ENCODE results near the gene REEP6. TPM values are rescaled to one million over a fixed set of nuclear protein-coding genes. Genes with fewer than 3 reads are reported as not detected.
A peak's percentile ranks its signal among the peaks of the same experiment; 100 is the strongest.

Gene REEP6
- polyA plus RNA-seq, 3 donors = 0.51 to 1.8 (median 0.81) TPM

DNA sequence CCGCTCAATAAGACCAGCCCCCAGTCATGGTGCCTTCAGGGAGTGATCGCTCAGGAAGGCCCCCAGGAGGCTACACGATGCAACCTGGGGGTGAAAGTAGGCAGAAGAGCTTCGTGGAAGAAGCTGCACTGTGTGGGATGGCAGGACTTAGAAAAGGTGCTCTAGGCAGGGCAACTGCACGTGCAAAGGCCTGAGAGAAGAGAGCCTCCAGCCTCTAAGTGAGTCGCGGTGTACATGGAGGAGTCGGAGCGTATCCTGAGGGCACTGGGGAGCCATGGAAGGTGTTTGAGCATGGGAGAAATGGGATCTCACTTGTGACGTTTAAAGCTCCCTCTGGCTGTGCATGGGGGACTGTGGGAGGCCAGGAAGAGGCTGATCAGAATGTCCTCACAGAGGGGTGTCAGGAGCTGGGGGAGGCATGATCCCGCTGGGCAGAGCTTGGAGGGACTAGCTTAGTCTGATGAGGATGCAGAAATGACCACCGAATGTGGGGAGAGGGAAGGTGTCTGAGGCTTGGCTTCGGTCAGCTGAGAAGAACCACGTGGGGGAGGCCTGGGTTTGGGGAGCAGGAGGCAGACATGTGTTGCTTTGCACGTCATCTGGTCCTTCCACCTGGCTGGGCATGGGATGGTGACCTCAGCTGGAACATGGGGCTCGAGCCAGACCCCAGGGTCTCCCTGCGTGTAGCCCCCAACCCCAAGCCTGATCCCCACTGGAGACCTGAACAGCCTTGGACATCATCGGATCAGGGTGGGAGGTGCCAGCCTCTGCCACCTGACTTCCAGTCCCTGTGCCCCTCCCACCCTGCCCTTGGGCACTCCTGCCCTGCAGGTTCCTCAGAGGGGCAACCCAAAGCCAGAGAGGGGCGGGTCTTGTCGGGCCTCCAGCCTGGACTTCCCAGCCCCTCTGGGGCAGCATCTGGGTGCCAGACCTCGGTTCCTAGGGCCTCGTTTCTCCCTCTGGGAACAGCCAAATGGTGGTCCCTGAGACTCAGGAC lies 39.9 kb upstream of the REEP6 start:
- Histone ChIP-seq H3K4me1 (ENCODE audit: control insufficient read depth in 1 of 2, insufficient read depth in 2 of 2, low read length in 2 of 2) (peaks cover 15 to 22% of the 10 kb centered on the region in 2 donors), H3K9ac (ENCODE audit: insufficient read depth, low read length, poor library complexity, severe bottlenecking) (no peak overlapping the region), H3K4me2 (replicated peaks; ENCODE audit: extremely low read depth, low read length, poor library complexity, severe bottlenecking) (no peak overlapping the region), H3K79me2 (ENCODE audit: insufficient read depth, low read length) (no peaks in the 10 kb centered on the region), H3K36me3 (replicated peaks in 1 of 2; ENCODE audit: control insufficient read depth in 1 of 2, insufficient read depth in 2 of 2, low read length in 2 of 2) (no peaks in the 10 kb centered on the region), H4K20me1 (ENCODE audit: insufficient read depth, low read length) (peaks cover 21% of the 10 kb centered on the region), H3K27me3 (ENCODE audit: control insufficient read depth in 2 of 2, insufficient read depth in 2 of 2, low read length in 2 of 2) (peaks cover 45 to 95% of the 10 kb centered on the region in 2 donors), H2AFZ (ENCODE audit: insufficient read depth, low read depth, low read length, poor library complexity, severe bottlenecking) (no peak overlapping the region), H3K9me3 (replicated peaks in 1 of 2; ENCODE audit: control insufficient read depth in 1 of 2, insufficient read depth in 1 of 2, low read length in 2 of 2) (peaks cover 6 to 33% of the 10 kb centered on the region in 2 donors), H3K4me3 (replicated peaks in 1 of 3; ENCODE audit: low read depth in 2 of 3, low read length in 3 of 3) (no peak overlapping the region), H3K27ac (ENCODE audit: low read depth in 1 of 2, low read length in 2 of 2) (no peak overlapping the region)
- TF ChIP-seq, protein P1, sequence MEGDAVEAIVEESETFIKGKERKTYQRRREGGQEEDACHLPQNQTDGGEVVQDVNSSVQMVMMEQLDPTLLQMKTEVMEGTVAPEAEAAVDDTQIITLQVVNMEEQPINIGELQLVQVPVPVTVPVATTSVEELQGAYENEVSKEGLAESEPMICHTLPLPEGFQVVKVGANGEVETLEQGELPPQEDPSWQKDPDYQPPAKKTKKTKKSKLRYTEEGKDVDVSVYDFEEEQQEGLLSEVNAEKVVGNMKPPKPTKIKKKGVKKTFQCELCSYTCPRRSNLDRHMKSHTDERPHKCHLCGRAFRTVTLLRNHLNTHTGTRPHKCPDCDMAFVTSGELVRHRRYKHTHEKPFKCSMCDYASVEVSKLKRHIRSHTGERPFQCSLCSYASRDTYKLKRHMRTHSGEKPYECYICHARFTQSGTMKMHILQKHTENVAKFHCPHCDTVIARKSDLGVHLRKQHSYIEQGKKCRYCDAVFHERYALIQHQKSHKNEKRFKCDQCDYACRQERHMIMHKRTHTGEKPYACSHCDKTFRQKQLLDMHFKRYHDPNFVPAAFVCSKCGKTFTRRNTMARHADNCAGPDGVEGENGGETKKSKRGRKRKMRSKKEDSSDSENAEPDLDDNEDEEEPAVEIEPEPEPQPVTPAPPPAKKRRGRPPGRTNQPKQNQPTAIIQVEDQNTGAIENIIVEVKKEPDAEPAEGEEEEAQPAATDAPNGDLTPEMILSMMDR (IDR thresholded peaks at IDR 0.05) = no peak
- Mint-ChIP-seq H3K4me3 (peak overlapping the region in 1 of 2 donors; percentile 83), H3K27ac (no peak overlapping the region), H3K36me3 (peaks cover 5 to 12% of the 10 kb centered on the region in 2 donors), H3K9me3 (peaks cover 7 to 41% (median 22%) of the 10 kb centered on the region in 7 donors), H3K27me3 (ENCODE audit: low read depth in 3 of 3) (peaks cover 81 to 98% (median 87%) of the 10 kb centered on the region in 3 donors), H3K4me1 (peaks cover 13% of the 10 kb centered on the region)
- intact Hi-C loops (cut with micrococcal nuclease) = no loop called here
- DNase-seq = no peak
- WGBS (ENCODE audit: insufficient coverage) = 57% methylated on average over 17 of the region's 22 CpGs

GRCh38 chr19:1451916-1452801 lies 38.8 kb upstream of the REEP6 start:
- H3K4me1 Mint-ChIP-seq = peaks cover 11% of the 10 kb centered on the region
- H3K9me3 ChIP-seq (replicated peaks in 1 of 2; ENCODE audit: control insufficient read depth in 1 of 2, insufficient read depth in 1 of 2, low read length in 2 of 2) = peaks cover 6 to 40% of the 10 kb centered on the region in 2 donors

More at GRCh38 chr19:1451916-1452801, 38.8 kb upstream of the REEP6 start:
- no peak overlapping the region for H3K9ac ChIP-seq (ENCODE audit: insufficient read depth, low read length, poor library complexity, severe bottlenecking)
- peaks cover 13% of the 10 kb centered on the region for H4K20me1 ChIP-seq (ENCODE audit: insufficient read depth, low read length)
- no peak overlapping the region for H2AFZ ChIP-seq (ENCODE audit: insufficient read depth, low read depth, low read length, poor library complexity, severe bottlenecking)
- no peaks in the 10 kb centered on the region for H3K36me3 ChIP-seq (replicated peaks in 1 of 2; ENCODE audit: control insufficient read depth in 1 of 2, insufficient read depth in 2 of 2, low read length in 2 of 2)
- DNase-seq = no peak
- TF ChIP-seq, protein P1 (IDR thresholded peaks at IDR 0.05) = no peak
- H3K4me2 ChIP-seq (replicated peaks; ENCODE audit: extremely low read depth, low read length, poor library complexity, severe bottlenecking) = no peak overlapping the region
- Mint-ChIP-seq H3K4me3 (peak overlapping the region in 1 of 2 donors; percentile 55), H3K9me3 (peaks cover 7 to 39% (median 21%) of the 10 kb centered on the region in 7 donors), H3K27ac (no peak overlapping the region), H3K36me3 (peaks cover 5 to 12% of the 10 kb centered on the region in 2 donors), H3K27me3 (ENCODE audit: low read depth in 3 of 3) (peaks cover 84 to 99% (median 93%) of the 10 kb centered on the region in 3 donors)
- intact Hi-C loops (cut with micrococcal nuclease) = no loop called here
- no peaks in the 10 kb centered on the region for H3K79me2 ChIP-seq (ENCODE audit: insufficient read depth, low read length)
- no peak overlapping the region for H3K27ac ChIP-seq (ENCODE audit: low read depth in 1 of 2, low read length in 2 of 2)
- peaks cover 48 to 95% of the 10 kb centered on the region in 2 donors for H3K27me3 ChIP-seq (ENCODE audit: control insufficient read depth in 2 of 2, insufficient read depth in 2 of 2, low read length in 2 of 2)
- H3K4me1 ChIP-seq (ENCODE audit: control insufficient read depth in 1 of 2, insufficient read depth in 2 of 2, low read length in 2 of 2) = peaks cover 15% of the 10 kb centered on the region in 2 donors
- WGBS (ENCODE audit: insufficient coverage) = 47% methylated on average over 33 of the region's 39 CpGs
- no peak overlapping the region for H3K4me3 ChIP-seq (replicated peaks in 1 of 3; ENCODE audit: low read depth in 2 of 3, low read length in 3 of 3)
